ENCODE results near the gene COPB2.
A peak's percentile ranks its signal among the peaks of the same experiment; 100 is the strongest.

DNA sequence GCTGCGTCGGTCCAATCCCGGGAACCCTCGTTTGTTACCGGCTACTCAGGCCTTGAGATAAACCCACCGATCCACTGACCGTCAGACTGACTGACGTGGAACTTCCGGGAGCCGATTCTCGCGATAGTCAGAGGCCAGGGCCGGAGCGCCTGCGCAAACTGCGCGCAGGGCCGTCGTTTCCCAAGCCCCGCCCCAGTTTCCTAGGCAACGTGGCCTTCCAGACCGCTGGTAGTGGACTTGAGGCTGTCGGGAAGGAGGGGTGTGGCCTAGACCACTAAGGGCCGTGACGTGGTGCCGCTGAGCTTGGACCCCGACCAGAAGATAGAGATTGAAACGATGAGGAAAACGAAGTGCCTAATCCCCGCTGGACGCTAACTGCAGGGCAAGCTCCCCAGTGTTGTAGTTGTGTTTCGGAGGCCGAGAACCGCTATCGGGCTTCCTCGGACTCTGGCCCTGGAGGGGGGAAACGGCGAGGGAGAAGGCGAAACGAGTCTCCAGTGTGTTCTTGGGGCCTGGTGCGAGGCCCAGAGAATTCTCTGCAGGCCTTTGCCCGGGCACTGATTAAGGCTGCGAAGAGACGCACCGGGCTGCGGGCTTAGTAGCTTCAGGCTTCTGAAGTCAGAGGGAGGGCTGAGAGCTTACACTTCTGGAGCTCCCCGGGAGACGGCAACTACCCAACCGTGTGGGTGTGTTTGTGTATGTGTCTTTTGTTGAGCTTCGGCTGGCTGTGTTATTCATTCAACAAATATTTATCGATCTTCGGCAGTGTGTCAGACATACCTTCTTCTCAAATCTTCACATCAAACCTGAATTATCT, at the start of gene COPB2:
- TF ChIP-seq CTCF (IDR thresholded peaks at IDR 0.05) (no peak), POLR2A (IDR thresholded peaks at IDR 0.05) (peak in 1 of 4 donors; percentile 22), POLR2AphosphoS5 (IDR thresholded peaks at IDR 0.05) (peak; percentile 75 to 97 (median 95)), EP300 (IDR thresholded peaks at IDR 0.05) (no peak)
